GM21717 (cell line): ENCODE measurements around the gene ENPP6.
"Not testable (repeated sequence)": the region's sequence is repeated elsewhere in the genome, so short reads cannot be mapped to it uniquely, and the experiment has no call there.

ENCODE experiments used
- ATAC-seq: cut with Tn5 transposase; IDR thresholded peaks from one replicate; pipeline ENCODE4 v1.9.1; 2021; ENCODE audit warnings: mild to moderate bottlenecking, moderate library complexity; ENCODE audit not compliant: unreplicated experiment

The ENPP6 gene

DNA sequence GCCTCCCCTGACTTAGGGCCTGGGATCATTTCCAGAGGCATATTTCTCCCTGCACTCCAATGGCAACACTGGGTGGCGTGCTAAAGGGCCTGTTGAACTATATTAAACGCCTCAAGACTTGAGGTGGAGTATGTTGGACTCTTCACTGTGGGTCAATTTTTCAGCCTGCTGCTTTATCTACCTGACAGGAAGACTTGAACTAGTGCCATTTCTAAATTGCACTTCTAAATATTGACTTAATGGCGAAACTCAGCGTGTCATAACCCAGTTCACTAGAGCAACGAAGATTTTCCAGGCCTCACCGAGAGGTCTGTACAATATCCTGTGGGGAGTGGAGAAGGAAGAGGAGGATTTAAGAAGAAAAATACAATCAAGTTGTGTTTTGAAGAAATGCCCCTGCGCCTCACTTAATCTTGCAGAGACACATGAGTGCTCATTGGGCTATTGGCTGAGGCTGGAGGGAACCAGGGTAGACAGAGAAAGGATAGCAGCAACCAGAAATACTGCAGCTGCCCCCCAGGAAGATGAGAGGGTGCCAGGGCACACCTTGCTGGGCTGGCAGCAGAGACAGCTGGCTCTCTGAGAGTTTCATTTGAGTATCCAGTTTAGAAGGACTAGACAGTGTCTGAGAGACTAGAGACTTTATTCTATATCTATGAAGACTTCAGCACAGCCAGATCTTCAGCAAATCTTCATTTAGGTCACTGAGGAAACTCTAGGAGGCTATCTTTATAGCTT lies 67.4 kb downstream of the ENPP6 start:
- ATAC-seq: no peak

DNA sequence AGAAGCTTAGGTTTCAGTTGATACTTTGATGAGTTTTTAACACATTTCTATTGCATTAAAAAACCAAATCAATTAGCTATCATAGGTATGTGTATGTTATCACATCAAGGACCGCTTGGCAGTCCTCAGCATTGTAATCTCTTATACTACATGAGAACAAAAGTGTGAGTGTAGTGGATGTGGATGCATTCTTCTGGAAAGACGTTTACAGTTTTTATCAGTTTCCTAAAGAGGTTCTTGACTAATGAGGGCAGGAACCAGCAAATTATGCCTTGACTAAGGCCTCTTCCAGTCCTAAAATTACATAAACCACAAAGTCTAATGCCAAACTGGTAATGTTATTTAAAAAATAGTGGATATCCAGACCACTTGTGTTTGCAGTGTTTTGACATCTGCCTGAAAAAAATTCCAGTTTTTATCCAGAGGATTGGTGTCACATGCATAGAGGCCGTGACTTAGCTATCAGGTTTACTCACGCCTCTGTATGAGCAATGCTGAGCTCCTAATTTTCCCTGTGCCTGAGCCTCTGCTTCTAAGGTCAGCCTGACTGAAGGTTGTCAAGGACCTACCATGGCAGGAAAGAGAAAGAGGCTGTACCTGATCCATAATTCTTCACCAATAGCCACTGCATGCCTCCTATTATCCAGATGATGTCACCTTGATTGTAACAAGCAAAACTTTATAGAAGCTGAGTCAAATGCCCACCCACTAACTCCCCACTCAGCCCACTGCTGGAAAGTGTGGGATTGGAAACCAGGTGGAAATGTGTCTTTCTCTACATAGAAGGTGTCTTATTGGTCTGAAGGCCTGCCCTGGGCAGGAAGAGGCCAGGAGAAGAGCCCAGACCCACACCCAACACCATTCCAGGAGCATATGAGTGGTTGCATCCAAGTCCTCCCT lies 68.7 kb downstream of the ENPP6 start:
- no peak for ATAC-seq

GRCh38 chr4:184147858-184148737 lies 69.6 kb downstream of the ENPP6 start:
- no peak for ATAC-seq

- no peak for ATAC-seq
These were observed 70.7 kb downstream of the ENPP6 start for GRCh38 chr4:184146951-184147350.

- ATAC-seq: no peak
These were observed 72.1 kb downstream of the ENPP6 start for GRCh38 chr4:184145596-184145995.

- ATAC-seq: no peak
These were observed 73.7 kb downstream of the ENPP6 start for GRCh38 chr4:184143770-184144564.

DNA sequence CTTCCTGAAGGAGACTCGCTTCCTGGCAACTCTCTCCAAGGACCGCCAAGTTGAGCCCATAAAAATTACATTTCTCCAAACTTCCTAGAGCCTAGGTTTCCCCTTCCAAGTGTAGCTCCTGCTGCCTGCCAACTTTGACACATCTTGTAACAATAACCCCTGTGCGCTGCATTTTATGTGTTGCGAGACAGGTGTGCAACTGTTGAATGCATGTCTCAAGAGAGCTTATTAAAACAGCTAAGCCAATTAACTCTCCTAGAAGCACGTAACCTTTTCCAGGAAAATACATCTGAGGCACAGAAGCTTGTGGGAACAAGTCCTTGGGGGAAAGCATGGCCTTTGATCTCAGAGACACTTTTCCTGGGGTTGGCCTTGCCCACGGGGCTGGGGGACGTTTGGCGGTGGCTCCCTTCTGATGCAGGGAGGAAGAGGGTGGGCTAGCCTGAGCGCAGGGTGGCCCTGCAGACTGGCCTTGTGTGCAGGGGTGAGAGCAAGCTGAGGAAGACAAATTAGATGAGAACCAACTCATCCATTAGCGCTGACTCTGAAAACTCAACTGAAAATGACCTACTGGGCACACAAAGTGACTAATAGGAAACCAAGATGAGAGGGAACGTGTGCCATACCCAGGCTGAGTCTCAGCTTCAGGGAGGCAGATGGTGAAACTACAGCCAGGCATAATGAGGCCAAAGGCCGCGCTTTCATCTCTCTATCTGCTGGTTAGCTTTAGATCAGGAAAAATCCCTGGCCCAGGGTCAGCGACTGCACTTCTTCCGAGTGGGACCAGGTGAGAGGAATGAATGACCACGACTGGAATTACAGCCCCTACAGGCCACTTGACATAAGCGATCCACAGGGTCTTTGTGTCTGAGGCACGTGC lies 75.3 kb downstream of the ENPP6 start:
- ATAC-seq: no peak

DNA sequence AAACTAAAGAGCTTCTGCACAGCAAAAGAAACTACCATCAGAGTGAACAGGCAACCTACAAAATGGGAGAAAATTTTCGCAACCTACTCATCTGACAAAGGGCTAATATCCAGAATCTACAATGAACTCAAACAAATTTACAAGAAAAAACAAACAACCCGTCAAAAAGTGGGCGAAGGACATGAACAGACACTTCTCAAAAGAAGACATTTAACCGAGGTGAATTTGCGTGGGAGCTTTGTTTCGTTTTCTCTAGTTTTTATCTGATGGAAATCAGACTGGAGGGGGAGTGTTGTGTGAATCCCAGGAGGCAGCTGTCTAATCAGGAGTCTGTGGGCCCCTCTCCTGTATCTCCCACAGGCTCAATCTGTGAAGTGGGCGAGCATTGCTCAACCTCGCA lies 76.8 kb downstream of the ENPP6 start:
- ATAC-seq: not testable (repeated sequence)

- ATAC-seq: no peak
These were observed 81.1 kb downstream of the ENPP6 start for GRCh38 chr4:184136525-184136924.

GRCh38 chr4:184126800-184127199 lies 90.9 kb downstream of the ENPP6 start:
- no peak for ATAC-seq

DNA sequence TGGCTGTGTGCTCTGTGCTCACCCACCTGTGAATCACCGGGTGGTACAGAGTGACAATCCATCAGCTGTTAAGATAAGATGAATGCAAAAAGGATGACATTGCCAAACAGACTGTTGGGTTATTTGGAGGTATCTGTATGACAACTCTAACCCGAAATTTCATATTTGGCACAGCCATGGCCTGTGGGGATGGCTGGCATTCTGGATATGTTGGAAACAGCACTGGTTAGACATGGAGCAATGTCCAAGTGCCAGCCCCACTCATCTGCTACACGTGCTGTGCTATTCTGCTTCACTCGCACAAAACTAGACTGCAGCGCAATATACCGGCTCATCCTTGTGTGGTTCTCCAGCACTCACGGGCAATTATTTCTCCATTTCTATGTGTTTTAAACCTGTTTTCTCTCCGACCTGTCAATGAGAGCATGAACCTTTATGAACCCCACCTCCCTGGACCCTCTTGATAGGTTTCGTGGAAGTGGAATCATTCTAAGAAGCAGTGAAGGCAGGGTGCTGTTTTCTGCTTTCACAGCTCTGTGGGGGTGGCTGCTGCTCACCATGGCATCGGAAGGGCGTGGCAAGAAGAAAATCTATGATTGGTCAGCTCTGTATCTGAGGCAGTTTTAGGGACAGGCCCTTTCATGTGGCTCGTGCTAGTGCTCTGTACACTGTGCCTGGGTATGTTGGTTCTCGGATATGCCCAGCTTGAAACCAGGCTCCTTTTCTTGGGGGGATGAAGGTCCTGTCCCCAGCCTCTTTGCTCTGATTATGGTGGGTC lies 94.9 kb downstream of the ENPP6 start:
- ATAC-seq: no peak

DNA sequence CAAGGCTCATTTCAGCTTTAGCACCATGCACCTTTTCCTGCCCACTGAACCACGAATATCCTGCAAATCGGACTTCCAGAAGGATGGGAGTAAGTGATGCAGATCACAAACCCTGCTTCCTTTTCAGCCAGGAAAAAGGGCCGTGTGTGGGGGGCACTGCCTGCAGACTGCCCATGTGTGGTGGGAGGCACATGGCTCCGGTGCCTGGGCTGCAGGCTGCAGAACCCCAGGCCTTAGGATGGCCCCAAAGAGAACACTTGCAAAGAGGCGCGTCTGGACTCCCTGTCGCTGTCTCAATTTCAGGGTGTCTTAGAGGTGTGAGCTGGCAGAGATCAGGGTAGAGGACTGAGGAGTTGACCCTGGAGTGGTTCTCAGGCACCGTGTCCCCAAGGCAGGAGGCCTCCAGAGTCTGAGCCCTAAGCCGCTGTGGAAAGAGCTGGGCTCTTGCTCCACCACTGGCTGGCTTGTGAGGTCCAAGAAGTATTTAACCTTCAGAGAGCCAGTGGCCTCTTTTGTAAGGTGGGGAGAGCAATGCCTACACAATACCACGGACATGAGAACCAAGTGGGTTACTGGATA lies 97.0 kb downstream of the ENPP6 start:
- ATAC-seq: no peak

- ATAC-seq: no peak
These were observed 99.9 kb downstream of the ENPP6 start for GRCh38 chr4:184117662-184118199.

DNA sequence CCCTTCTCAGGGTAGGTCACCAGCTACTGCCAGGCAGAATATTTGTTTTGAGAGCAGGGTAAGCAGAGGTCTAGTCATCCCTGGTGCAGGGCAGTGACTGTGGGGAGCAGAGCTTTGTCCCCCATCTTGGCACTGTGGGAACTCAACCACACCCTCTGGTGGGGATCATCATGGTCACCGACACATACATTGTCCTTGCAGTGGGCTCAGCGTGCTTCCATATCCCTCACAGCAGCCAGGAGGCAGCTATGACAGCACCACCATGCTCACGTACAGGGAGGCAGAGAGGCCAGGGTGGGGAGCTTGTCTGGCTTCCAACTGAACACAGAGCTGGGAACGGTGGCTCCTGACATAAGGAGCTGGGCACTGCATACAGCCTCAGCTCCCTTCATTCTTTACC lies 102.3 kb downstream of the ENPP6 start:
- ATAC-seq: no peak

DNA sequence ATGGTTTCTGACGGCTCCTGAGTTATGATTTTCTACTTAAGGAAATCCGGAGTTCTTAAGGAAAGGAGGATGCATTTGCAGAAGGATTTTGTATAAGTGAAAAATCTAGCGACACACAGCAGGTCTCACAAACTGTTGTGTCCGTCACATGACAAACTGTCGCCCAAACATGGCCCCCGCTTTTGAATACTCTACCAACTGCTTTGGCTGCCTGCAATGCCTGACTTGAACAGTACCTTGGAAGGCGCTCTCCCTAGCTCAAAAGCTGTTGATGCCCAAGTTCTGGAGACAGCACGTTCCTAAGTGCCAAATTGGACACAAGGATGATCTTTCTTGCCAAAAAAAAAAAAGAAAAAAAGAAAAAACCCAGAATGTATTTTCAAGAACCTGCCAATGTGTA lies 103.2 kb downstream of the ENPP6 start:
- no peak for ATAC-seq

DNA sequence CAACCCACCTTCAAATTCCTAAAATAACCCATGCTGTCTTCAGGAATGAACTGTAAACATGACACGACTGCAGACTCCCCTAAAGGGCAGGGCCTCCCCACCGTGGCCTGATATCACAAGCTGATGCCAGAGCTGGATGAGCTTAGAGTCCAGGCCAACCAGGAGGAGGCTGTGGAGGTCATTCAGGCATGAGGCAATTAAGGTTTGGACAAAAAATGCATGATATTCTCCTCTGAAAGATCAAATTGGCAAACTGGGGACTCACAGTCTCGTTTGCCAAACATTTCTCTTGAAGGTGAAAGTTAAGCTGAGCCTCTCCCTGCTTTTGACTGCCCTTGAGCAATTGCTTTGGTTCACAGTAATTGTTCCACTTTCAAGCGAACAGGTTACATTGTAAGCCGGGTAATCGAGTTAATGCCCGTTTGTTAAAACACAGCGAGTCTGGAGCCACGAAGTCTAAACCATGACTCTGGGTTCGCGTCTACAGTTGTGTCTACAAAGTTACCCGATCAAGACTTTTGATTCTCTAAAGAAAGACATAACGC lies 105.6 kb downstream of the ENPP6 start:
- ATAC-seq: no peak

- no peak for ATAC-seq
These were observed 106.3 kb downstream of the ENPP6 start for GRCh38 chr4:184111233-184111832.
